NCI-H748 treated with DMSO at 0.1 percent for 48 hours (cell line): Measurements from ENCODE around the gene MICAL2.

Source experiments
- DNase-seq: peaks from one replicate; lab custom pipeline; 2025; lab: John Stamatoyannopoulos, UW

Gene MICAL2, protein sequence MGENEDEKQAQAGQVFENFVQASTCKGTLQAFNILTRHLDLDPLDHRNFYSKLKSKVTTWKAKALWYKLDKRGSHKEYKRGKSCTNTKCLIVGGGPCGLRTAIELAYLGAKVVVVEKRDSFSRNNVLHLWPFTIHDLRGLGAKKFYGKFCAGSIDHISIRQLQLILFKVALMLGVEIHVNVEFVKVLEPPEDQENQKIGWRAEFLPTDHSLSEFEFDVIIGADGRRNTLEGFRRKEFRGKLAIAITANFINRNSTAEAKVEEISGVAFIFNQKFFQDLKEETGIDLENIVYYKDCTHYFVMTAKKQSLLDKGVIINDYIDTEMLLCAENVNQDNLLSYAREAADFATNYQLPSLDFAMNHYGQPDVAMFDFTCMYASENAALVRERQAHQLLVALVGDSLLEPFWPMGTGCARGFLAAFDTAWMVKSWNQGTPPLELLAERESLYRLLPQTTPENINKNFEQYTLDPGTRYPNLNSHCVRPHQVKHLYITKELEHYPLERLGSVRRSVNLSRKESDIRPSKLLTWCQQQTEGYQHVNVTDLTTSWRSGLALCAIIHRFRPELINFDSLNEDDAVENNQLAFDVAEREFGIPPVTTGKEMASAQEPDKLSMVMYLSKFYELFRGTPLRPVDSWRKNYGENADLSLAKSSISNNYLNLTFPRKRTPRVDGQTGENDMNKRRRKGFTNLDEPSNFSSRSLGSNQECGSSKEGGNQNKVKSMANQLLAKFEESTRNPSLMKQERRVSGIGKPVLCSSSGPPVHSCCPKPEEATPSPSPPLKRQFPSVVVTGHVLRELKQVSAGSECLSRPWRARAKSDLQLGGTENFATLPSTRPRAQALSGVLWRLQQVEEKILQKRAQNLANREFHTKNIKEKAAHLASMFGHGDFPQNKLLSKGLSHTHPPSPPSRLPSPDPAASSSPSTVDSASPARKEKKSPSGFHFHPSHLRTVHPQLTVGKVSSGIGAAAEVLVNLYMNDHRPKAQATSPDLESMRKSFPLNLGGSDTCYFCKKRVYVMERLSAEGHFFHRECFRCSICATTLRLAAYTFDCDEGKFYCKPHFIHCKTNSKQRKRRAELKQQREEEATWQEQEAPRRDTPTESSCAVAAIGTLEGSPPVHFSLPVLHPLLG

GRCh38 chr11:12110201-12110713, at the start of gene MICAL2:
MICAL2 (plus strand) TSS chr11:12110590; CDS start chr11:12162156, 51,566 bp downstream.
- peak; percentile 84 for DNase-seq

- DNase-seq = no peak
Observed at GRCh38 chr11:12061851-12062560, 48.4 kb upstream of the MICAL2 start.

DNA sequence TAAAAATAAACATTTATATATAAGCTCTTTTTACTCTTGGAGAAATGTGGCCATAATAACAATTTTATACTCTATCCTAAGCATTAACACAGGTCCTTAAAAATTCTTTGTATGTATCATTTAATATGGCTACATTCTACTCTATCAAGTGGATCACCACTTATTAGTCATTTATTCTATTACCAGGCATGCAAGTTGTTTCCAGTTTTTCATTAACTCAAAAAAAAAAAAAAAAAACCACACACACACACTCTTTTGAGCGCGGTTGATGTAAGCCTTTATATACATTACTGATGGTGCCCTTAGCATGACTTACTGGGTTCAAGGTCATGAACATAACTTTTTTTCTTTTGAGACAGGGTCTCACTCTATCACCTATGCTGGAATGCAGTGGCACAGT, 47.1 kb upstream of the MICAL2 start:
- no peak for DNase-seq

DNA sequence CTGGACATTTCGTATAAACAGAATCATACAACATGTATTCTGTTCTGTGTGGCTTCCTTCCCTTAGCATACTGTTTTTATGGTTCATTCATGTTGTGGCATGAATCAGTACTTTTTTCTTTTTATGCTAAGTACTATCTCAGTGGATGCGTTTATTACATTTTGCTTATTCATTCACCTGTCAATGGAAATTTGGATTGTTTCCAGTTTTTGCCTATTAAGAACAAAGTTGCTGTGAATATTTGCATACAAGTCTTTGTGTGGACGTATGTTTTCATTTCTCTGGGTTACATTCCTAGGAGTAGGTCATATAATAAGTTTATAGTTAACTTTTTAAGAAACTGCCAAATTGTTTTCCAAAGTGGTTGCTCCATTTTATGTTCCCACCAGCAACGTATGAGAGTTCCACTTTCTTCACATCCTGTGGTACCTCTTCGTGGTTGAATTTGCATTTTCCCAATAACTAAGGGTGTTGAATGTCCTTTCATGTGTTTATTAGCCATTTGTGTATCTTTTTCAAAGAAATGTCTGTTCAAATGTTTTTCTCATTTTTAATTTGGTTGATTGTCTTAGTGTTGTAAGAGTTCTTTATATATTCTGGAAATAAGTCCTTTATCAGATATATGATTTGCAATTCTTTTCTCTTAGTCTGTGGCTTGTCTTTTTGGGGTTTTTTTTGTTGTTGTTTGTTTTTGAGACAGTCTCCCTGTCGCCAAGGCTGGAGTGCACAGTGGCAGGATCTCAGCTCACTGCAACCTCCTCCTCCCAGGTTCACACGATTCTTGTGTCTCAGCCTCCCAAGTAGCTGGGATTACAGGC, 46.0 kb upstream of the MICAL2 start:
- no peak for DNase-seq

DNA sequence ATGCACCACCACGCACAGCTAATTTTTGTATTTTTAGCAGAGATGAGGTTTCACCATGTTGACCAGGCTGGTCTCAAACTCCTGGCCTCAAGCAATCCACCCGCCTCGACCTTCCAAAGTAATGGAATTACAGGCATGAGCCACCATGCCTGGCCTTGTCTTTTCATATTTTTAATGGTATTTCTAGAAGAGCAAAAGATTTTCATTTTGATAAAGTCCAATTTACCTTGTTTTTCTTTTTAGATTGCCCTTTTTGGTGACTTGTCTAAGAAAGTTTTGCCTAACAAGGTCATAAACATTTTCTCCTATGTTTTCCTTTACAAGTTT, 45.5 kb upstream of the MICAL2 start:
- DNase-seq = no peak

DNA sequence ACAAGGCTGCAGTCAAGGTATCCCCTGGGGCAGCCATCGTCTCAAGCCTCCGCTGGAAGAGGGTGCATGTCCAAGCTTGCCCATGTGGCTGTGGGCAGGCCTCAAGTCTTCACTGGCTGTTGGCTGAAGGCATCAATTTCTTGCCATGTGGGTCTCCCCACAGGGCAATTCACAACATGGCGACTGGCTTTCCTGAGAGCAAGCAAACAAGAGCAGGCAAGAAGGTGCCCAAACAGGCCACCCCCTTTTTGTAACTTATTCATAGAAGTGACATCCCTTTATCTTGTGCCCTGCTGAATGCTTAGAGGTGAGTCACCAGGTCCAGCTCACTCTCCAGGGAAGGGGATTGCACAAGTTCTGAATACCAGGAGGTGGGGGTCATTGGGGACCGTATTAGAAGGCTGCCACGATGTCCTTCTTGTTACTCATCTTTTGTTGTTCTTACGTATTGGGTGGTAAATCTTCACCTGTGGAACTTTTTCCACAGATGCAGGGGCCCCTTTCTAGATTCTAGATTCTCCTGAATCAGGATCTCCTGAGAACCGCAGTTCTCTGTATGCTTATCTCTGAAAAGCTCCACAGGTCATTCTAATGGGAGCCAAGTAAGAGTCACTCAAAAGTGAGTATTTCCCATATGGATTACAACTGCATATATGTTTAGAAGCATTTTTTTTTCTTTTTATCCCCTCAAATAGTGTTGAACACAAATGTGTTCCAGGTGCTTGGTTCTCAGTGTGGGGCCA, 44.2 kb upstream of the MICAL2 start:
- no peak for DNase-seq

- DNase-seq = no peak
Observed at GRCh38 chr11:12066799-12067508, 43.4 kb upstream of the MICAL2 start.

DNA sequence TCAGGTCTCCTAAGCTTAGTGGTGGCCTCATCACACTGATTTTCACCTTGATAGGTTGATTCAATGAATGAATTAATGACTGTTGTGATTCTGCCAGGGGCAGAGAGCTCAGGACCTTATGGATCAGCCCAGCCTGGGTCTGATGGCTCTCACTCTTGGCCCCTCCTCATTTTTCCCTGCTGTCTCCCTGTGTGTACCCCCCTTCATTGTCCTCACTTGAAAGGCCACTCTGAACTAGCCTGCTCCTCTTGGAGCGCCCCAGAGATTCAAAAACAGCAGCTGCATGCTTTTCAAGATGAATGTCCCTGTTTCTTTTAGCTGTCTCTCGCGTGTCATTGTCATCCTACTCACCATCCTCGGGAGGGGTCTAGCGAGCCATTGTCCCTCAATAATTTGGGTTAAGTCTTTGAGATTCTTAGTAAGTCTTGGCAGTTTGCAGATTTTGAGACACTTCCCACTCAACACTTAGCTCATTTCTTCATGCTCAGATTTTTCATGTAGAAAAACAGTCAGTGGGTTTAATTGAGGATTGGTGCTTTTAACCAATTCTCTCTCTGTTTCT, 42.5 kb upstream of the MICAL2 start:
- no peak for DNase-seq

- DNase-seq = no peak
Observed at GRCh38 chr11:12069066-12069676, 41.2 kb upstream of the MICAL2 start.

- DNase-seq = no peak
Observed at GRCh38 chr11:12070446-12071267, 39.7 kb upstream of the MICAL2 start.

DNA sequence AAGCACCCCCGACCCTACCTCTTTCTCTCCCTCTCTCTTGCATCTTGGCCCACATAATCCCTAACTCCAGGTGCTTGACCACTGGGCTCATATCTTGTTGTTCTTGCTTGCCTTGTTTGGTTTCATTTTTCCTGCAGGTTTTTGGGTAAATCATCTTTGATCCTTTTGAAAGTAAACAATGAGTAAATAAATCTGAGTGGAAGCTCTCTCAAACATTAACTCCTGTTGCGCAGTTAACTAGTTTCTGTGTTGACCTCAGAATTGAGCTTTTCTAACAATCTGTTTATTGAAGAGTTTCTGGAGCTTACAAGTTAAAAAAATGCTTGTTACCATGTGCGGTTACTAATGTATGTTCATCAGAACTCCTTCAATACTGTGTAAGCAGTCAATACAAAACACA, 38.8 kb upstream of the MICAL2 start:
- no peak for DNase-seq

DNA sequence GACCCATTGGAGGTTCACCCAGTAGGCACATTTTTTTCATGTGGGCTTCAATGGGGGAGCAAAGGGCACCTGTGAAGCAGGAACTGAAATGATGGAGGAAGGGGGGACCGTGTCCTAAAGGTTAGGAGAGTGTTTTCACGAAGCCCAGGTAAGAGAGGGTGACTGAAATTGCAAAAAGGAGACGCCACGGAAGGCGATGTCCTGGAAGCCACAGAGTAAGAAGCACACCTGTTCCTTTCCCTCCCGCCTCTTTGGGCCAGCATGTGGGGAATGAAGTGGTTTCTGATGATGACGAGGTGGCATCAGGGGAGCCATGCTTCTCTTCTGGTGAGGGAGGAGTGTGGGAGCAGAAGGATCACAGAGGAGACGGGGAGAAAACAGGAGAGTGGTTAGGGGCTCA, 37.0 kb upstream of the MICAL2 start:
- DNase-seq = no peak

GRCh38 chr11:12073886-12074285, 36.5 kb upstream of the MICAL2 start:
- DNase-seq = no peak

DNA sequence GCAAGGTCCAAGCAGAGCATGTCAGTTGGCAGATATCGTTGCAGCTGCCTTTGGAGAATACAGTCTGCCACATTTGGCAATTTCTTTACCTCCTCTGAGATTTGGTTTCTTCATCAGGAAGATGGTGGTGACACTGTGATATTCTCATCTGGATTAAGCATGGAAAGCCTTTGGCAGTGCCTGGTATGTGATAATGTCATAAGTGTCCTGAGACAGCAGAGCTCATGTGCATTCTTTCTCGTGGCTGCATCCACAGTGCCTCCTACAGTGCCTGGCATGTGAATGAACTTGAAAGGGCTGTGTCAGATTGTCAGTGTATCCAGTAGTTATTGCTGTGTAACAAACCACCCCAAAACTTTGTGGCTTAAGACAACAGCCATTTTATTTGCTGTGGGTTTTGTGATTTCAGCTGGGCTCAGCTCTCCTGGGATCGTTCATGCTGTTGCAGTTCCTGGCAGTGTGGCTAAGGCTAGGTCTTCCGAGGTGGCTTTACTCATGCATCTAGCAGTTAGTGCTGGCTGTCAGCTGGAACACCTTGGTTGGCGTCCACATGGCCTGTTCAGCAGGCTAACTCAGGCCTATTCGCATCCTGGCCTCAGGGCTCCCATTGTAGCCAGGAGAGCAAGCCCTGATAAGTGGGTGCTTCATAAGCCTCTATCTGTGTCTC, 35.7 kb upstream of the MICAL2 start:
- DNase-seq = no peak

DNA sequence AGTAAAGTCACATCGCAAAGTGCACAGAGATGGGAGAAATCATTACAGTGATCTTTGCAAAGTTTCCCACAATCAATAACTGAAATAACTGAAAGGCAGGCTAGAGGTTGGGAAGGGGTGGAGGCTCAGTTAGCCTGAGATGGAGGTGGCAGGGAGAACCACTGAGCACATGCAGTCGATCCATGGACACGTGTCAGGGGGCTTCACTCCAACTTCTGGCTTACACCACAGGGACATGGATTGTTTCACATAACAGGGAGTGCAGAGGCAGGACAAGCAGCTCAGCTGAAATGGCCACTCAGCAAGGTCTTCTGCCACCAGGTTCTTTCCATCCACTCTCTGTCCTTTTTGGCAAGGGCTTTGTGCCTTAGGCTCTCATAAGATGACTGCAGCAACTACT, 35.1 kb upstream of the MICAL2 start:
- DNase-seq = no peak

DNA sequence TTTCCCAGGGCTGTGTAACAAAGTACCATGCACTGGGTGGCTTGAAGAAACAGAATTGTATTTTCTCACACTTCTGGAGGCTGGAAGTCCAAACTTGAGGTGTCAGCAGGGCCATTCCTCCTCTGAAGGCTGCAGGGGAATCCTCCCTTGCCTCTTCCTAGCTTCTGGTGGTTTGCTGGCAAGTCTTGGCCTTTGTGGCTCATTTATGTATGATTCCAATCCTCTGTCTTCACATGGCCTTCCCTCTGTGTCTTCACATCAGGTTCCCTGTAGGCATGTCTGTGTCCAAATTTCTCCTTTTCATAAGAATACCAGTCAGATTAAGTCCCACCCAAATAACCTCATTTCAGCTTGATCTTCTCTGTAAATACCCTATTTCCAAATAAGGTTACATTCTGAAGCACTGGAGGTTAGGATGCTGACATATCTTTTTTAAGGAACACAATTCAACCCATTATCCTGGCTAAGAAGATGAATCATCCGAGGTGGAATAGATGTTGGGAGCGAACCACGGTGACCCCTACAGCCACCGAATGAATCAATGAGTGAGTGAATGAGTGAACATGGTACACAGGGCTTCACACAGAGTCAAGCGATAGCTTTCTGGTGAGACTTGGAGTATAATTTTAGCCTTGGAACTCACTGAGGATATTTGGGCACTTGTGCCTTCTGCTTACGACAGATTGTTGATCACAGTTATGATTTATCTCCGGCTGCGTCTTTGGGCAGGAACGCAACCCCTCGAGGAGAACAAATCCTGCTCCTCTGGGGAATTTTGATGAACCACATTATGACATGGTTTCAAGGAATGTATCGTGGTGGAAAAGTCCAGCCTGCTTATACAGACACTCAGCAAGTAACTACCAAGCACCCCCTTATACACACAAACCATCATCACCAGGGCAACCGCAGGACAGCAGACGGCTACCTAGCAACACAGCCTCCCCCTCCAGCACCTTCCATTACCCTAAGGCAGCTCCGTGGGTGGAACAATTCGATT, 34.3 kb upstream of the MICAL2 start:
- peak; percentile 5 for DNase-seq
